Stimulated activated CD4-positive, alpha-beta T cell treated with anti-CD3 and anti-CD28 coated beads, Interleukin-15, amount 100 ng/mL, for 48 hours (primary cell): ENCODE data around the gene UPK3A.
"Not testable (repeated sequence)": the region's sequence is repeated elsewhere in the genome, so short reads cannot be mapped to it uniquely, and the experiment has no call there.

ENCODE experiments used
- DNase-seq, 2 donors: peaks; one replicate each; pipeline ENCODE4 v3.0.0-alpha.2; 2020; ENCODE audit warnings: low read depth in 2 of 2

The UPK3A gene

GRCh38 chr22:45309422-45310227 lies 24.9 kb downstream of the UPK3A start, which contains the start of gene FAM118A:
FAM118A (plus strand) TSS chr22:45309934; CDS start chr22:45322380, 12,446 bp downstream.
- DNase-seq = peak; percentile 83 to 97

- no peak for DNase-seq
Measured at GRCh38 chr22:45310331-45310976, 25.7 kb downstream of the UPK3A start.

- no peak for DNase-seq
Measured at GRCh38 chr22:45310977-45311531, 26.3 kb downstream of the UPK3A start.

DNA sequence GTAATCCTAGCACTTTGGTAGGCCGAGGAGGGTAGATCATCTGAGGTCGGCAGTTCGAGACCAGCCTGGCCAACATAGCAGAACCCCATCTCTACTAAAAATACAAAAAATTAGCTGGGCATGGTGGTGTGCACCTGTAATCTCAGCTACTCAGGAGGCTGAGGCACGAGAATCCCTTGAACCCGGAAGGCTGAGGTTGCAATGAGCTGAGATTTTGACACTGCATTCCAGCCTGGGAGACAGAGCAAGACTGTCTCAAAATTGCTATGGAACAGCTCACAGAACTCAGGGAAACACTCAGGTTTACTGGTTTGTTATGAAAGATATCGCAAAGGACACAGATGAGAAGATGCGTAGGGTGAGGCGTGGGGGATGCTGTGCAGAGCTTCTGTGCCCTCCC lies 27.7 kb downstream of the UPK3A start:
- no peak for DNase-seq

- DNase-seq = no peak
Measured at GRCh38 chr22:45312856-45313255, 28.1 kb downstream of the UPK3A start.

GRCh38 chr22:45314054-45314721 lies 29.4 kb downstream of the UPK3A start:
- DNase-seq = no peak

GRCh38 chr22:45314786-45315185 lies 30.0 kb downstream of the UPK3A start:
- no peak for DNase-seq

- no peak for DNase-seq
Measured at GRCh38 chr22:45316796-45317526, 32.2 kb downstream of the UPK3A start.

- DNase-seq = no peak
Measured at GRCh38 chr22:45317551-45318167, 32.9 kb downstream of the UPK3A start.

GRCh38 chr22:45318168-45318557 lies 33.4 kb downstream of the UPK3A start:
- peak; percentile 79 to 81 for DNase-seq

DNA sequence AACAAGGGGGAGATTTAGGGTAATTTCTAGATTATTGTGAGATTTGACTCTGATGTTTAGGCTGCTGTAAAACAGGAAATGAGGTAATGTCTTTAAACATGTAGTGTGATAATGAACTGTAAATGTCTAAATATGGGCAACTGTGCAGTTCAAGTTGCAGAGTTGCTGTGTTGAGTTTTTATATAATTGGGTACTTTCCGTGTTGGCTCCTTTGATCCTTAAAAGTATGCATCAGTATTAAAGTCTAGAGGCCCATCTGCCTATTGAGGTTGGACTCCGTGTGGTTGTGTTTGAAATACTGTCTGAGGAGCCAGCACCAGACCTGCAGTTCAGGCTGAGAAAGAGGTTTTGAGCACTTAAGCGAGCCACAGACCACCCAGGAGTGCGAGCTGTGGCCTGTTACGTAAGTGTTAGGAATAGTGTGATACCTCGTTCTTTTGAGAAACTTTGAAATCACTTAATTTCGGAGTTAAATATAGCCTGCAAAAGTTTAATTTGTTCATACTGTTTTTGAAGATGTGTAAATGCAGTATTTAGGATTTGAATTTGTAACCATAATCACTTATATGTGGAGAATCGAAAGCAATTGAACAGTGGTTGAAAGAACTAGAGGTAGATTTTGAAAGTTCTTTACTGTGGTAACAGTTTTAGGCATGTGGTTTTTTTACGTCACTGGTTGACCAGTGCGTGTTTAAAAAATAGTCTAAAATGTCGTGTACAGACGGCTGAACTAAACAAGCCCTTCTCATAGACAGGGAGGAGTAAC lies 34.0 kb downstream of the UPK3A start:
- no peak for DNase-seq

DNA sequence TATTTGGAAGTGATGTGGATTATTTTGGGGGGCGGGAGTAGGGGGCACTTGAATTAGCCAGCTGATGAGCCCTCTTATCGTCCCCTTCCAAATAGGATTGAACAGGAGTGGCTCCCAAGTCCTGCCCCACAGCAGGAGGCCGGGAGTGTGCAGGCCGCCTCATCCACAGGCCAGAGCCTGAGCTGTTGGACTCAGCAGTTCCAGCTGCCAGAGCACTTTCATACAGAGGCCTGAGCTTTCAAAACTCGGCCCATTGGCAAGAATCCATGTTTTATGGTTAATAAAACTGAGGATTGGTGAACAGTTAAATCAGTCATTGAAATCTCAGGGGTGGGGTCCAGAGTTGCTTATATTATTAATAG lies 34.6 kb downstream of the UPK3A start:
- no peak for DNase-seq

DNA sequence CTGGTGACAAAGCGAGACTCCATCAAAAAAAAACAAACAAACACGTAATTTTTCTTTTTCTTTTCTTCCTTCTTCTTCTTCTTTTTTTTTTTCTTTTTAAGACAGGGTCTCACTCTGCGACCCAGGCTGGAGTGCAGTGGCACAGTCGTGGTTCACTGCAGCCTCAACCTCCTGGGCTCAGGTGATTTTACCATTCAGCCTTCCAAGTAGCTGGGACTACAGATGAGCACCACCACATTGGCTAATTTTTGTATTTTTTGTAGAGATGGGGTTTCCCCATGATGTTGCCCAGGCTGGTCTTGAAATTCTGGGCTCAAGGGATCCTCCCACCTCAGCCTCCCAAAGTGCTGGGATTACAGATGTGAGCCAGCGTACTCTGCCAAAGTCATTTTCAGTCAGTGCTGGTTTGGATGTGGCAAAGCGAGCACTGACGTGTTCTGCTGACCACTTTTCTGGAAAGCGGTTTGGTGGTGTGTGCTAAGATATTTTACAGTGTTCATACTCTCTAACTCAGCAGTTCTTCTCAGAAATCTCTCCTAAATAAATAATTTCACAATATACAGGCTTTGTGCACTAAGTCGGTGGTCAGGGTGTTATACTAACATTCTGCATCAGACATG lies 35.7 kb downstream of the UPK3A start:
- no peak for DNase-seq

DNA sequence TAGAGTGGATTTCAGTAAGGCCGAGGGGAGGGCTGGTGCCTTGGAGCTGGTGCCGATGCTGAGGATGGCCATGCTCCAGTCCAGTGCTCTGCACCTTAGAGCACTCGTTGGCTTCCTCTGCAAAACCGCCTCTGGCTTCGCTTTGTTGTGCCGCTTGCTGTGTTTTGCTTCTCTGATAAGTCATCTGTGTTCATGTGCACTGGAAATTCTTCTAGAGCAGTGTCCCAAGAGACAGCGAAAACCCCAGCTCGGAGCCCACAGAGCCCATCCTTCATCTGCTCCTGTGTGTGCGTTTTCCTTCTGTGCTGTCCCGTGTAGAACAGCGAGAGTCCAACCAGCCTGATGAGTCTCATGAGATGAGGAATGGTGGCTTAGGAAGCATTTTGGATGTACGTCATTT lies 37.1 kb downstream of the UPK3A start:
- no peak for DNase-seq

GRCh38 chr22:45322873-45323525 lies 38.2 kb downstream of the UPK3A start:
- no peak for DNase-seq

DNA sequence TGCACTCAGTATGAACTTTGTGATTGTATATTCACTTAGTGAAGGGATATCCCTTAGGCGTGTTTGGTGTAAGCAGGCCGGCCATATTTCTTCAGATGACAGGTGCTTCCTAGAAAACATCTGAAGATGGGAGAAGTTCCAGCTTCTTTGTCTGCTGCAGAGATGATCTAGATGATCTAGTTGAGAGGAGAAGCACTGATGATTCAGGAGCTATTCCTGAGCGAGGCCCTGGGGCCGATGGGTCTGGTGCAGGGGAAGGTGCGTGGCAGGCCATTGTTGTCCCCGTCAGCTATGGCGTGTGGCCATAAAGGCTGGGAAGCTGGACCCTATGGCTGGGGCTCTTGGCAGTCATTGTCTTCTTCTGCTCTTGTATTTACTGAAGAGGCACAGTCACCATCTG lies 38.9 kb downstream of the UPK3A start:
- no peak for DNase-seq

DNA sequence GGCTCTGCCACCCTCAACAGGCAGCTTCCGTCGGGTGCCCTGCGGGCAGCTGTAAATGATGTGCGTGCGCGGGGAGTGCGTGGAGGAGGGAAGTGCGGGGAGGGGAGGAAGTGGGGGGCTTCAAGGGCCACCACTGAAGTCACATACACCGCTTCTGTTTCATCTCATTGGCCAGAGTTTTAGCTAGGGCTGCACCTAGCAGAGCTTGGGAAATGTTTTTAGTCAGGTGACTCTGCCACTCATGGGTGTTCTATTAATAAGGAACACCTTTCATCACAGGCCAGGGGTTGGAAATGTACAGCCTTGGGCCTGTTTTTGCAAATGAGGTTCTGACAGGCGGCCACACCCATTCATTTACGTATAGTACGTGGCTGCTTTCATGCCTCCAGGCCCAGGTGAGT lies 39.6 kb downstream of the UPK3A start:
- no peak for DNase-seq

DNA sequence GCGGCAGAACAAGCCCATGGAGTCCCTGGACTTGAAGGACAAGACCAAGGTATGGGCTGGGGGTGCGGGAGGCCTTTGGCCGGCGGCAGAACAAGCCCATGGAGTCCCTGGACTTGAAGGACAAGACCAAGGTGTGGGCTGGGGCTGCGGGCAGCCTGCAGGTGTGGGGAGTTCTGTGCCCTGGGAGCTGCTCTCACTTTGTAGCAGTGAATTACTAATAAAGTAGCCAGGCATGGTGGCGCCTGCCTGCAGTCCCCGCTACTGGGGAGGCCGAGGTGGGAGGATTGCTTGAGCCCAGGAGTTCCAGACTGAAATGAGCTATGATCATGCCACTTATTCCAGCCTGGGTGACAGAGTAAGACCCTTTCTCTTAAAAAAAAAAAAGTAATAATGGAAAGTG lies 43.5 kb downstream of the UPK3A start:
- not testable (repeated sequence) for DNase-seq

GRCh38 chr22:45328822-45329529 lies 44.2 kb downstream of the UPK3A start:
- no peak for DNase-seq
